Left lung (tissue), 10 donors: ENCODE measurements around the gene ERBB4. TPM values are rescaled to one million over a fixed set of nuclear protein-coding genes. Genes with fewer than 3 reads are reported as not detected.

Source experiments
- ATAC-seq: fragments of 200-7000 bp; cut with Tn5 transposase; one replicate; pipeline ENCODE4 v1.9.1; 2020; ENCODE audit warnings: moderate library complexity
- DNase-seq, 4 donors: peaks; one replicate each; pipeline ENCODE4 v3.0.0-alpha.2; 2013 to 2020
- H3K27ac ChIP-seq, 2 donors: fragments of 200-600 bp; sonication (generic) in 1 of 2; one replicate each; pipeline versions ENCODE4 v1.5.0 to v1.8.0; 2020 to 2021
- H3K27me3 ChIP-seq, 2 donors: fragments of 200-600 bp; sonication (generic) in 1 of 2; one replicate each; pipeline versions ENCODE4 v1.5.0 to v1.8.0; 2020 to 2021
- H3K36me3 ChIP-seq, 2 donors: fragments of 200-600 bp; sonication (generic) in 1 of 2; one replicate each; pipeline versions ENCODE4 v1.5.0 to v1.8.0; 2020 to 2021
- H3K4me1 ChIP-seq, 2 donors: fragments of 200-600 bp; one replicate each; pipeline ENCODE4 v1.8.0; 2021
- H3K4me3 ChIP-seq, 2 donors: fragments of 200-600 bp; sonication (generic) in 1 of 2; one replicate each; pipeline versions ENCODE4 v1.5.0 to v1.8.0; 2020 to 2021; ENCODE audit warnings: mild to moderate bottlenecking in 1 of 2
- H3K9me3 ChIP-seq, 2 donors: fragments of 200-600 bp; sonication (generic) in 1 of 2; one replicate each; pipeline versions ENCODE4 v1.5.0 to v1.8.0; 2020 to 2021
- CTCF ChIP-seq, 2 donors: fragments of 200-600 bp; sonication (generic) in 1 of 2; IDR thresholded peaks; one replicate each; pipeline versions ENCODE4 v1.5.0 to v1.8.0; 2021; ENCODE audit warnings: antibody characterized with exemption in 2 of 2
- intact Hi-C, 2 donors: fragments of 100-400 bp; cut with DNase I; formaldehyde crosslinking; loops; one replicate each; pipeline versions ENCODE4 v1.11.2 to v1.14.2; 2022
- polyA plus RNA-seq, 6 donors: library from polyadenylated mRNA; unstranded; fragments of 120-200 nt; gene quantifications; one replicate each; pipeline ENCODE4 v1.2.1, GENCODE V29; 2013; ENCODE audit not compliant: insufficient read length in 6 of 6
- total RNA-seq, 2 donors: library from RNA; stranded (reverse); fragmentation: NEBNext Ultra II Directional; extraction: Animal tissue kit (Norgen Biotek cat#: 25700); gene quantifications; one replicate each; pipeline ENCODE4 v1.2.1, GENCODE V29; 2021
- donor health status: DM: no; HTN: yes; CAD: no.
- donor health status: DM: no; HTN: no; CAD: no.

The ERBB4 gene
- total and polyA plus RNA-seq, 8 donors, result 0.89 to 16.0 (median 1.4) TPM

GRCh38 chr2:211654211-211654780 lies 884.3 kb downstream of the ERBB4 start:
- Histone ChIP-seq H3K27ac (no peak overlapping the region), H3K9me3 (no peaks in the 10 kb centered on the region), H3K27me3 (no peaks in the 10 kb centered on the region), H3K36me3 (no peaks in the 10 kb centered on the region), H3K4me1 (no peaks in the 10 kb centered on the region), H3K4me3 (no peak overlapping the region)
- ATAC-seq (no peak), DNase-seq (no peak)
- no peak for TF ChIP-seq CTCF (IDR thresholded peaks at IDR 0.05)
- intact Hi-C loops, result no loop called here

GRCh38 chr2:211652327-211652726 lies 886.3 kb downstream of the ERBB4 start:
- intact Hi-C loops, result no loop called here
- Histone ChIP-seq H3K9me3 (no peaks in the 10 kb centered on the region), H3K36me3 (no peaks in the 10 kb centered on the region), H3K4me1 (no peaks in the 10 kb centered on the region), H3K27ac (no peak overlapping the region), H3K4me3 (no peak overlapping the region), H3K27me3 (no peaks in the 10 kb centered on the region)
- DNase-seq (no peak), ATAC-seq (no peak)
- no peak for TF ChIP-seq CTCF (IDR thresholded peaks at IDR 0.05)

DNA sequence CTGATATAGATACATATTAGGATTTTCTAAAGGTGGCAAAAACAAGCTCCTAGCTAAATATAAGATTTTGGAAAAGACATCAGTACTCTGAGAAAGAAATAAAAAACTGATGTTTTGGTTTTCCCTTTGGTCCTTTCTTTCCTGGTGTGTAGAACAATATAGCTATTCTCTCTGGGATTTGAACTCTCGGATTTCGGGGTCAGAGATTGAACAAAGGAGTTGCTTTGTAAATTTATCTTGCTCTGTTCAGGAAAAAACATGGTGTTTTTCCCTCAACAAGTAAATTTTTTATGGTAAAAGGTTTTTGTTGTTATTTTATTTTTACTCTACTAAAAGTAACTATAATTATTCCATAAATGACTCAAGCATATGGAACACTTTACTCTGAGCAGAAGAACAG lies 889.3 kb downstream of the ERBB4 start:
- no peaks in the 10 kb centered on the region for H3K36me3 ChIP-seq
- no peak for TF ChIP-seq CTCF (IDR thresholded peaks at IDR 0.05)
- no peaks in the 10 kb centered on the region for H3K9me3 ChIP-seq
- H3K27me3 ChIP-seq, result no peaks in the 10 kb centered on the region
- no peaks in the 10 kb centered on the region for H3K4me1 ChIP-seq
- DNase-seq, result no peak
- no peak overlapping the region for H3K4me3 ChIP-seq
- no peak overlapping the region for H3K27ac ChIP-seq
- no peak for ATAC-seq
- intact Hi-C loops, result no loop called here

DNA sequence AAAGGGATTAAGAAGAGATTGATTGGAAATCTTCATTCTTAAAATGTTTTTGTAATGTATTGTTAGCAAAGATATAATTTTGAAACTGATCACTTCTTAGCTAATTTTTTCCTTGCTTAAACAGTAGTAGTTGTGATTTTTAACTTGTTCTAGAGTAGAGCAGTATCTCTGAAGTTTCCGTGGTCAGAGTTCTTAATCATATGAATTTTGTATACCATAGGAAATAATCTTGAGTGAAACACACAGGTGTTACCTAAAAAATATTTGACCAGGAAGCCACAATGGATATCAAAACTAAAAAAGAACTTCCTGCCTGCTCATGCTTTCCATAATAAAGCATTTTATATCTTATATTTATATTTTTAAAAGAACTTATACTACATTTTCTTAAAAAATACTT lies 907.1 kb downstream of the ERBB4 start:
- DNase-seq (no peak), ATAC-seq (no peak)
- Histone ChIP-seq H3K27me3 (no peaks in the 10 kb centered on the region), H3K9me3 (no peaks in the 10 kb centered on the region), H3K36me3 (no peaks in the 10 kb centered on the region), H3K4me1 (no peaks in the 10 kb centered on the region), H3K27ac (no peak overlapping the region), H3K4me3 (no peak overlapping the region)
- no peak for TF ChIP-seq CTCF (IDR thresholded peaks at IDR 0.05)
- intact Hi-C loops, result no loop called here

- ATAC-seq (no peak), DNase-seq (no peak)
- TF ChIP-seq CTCF (IDR thresholded peaks at IDR 0.05), result no peak
- H3K27ac ChIP-seq, result no peak overlapping the region
- no peaks in the 10 kb centered on the region for H3K36me3 ChIP-seq
- no peaks in the 10 kb centered on the region for H3K4me1 ChIP-seq
- no peaks in the 10 kb centered on the region for H3K9me3 ChIP-seq
- intact Hi-C loops, result no loop called here
- H3K27me3 ChIP-seq, result no peaks in the 10 kb centered on the region
- no peak overlapping the region for H3K4me3 ChIP-seq
Observed at GRCh38 chr2:211623096-211623495, 915.5 kb downstream of the ERBB4 start.
